22Rv1 (cell line): ENCODE results near the gene FOXI1.

Source experiments
- H3K27ac ChIP-seq: fragments of 450-650 bp; 2 replicates; pipeline ENCODE4 v1.5.1; 2017
- CTCF ChIP-seq: fragments of 450-650 bp; IDR thresholded peaks from 2 replicates; pipeline ENCODE4 v1.5.1; 2017; ENCODE audit warnings: mild to moderate bottlenecking
- ZFX ChIP-seq: fragments of 450-650 bp; IDR thresholded peaks from 2 replicates; pipeline ENCODE4 v1.6.1; 2017; ENCODE audit warnings: antibody characterized with exemption, borderline replicate concordance

Gene FOXI1

GRCh38 chr5:170145462-170145861, 39.8 kb downstream of the FOXI1 start:
- no peak overlapping the region for H3K27ac ChIP-seq
- no peak for TF ChIP-seq ZFX
- TF ChIP-seq CTCF, result no peak

GRCh38 chr5:170147051-170147752, 41.5 kb downstream of the FOXI1 start:
- no peak for TF ChIP-seq CTCF
- no peak for TF ChIP-seq ZFX
- no peak overlapping the region for H3K27ac ChIP-seq

- TF ChIP-seq CTCF (no peak), ZFX (no peak)
- no peak overlapping the region for H3K27ac ChIP-seq
Measured at GRCh38 chr5:170147753-170148264, 42.1 kb downstream of the FOXI1 start.

GRCh38 chr5:170148430-170149205, 42.9 kb downstream of the FOXI1 start:
- TF ChIP-seq ZFX (no peak), CTCF (no peak)
- no peak overlapping the region for H3K27ac ChIP-seq

GRCh38 chr5:170149206-170149515, 43.5 kb downstream of the FOXI1 start:
- H3K27ac ChIP-seq, result no peak overlapping the region
- TF ChIP-seq ZFX (no peak), CTCF (no peak)

- TF ChIP-seq CTCF, result no peak
- TF ChIP-seq ZFX, result no peak
- H3K27ac ChIP-seq, result no peak overlapping the region
Measured at GRCh38 chr5:170150713-170151096, 45.0 kb downstream of the FOXI1 start.

GRCh38 chr5:170151097-170151831, 45.6 kb downstream of the FOXI1 start:
- no peak for TF ChIP-seq ZFX
- no peak for TF ChIP-seq CTCF
- no peak overlapping the region for H3K27ac ChIP-seq
